ENCODE results near the gene SFXN3. TPM values are rescaled to one million over a fixed set of nuclear protein-coding genes. Genes with fewer than 3 reads are reported as not detected.
A peak's percentile ranks its signal among the peaks of the same experiment; 100 is the strongest.

Gene SFXN3
- total RNA-seq, 1 donor from 2014 or later, result 17.1 TPM

GRCh38 chr10:101038484-101038883 lies 7.5 kb downstream of the SFXN3 start:
- no peak overlapping the region for H3K27ac Mint-ChIP-seq
- H3K27me3 Mint-ChIP-seq (ENCODE audit: low read depth), result no peaks in the 10 kb centered on the region
- DNase-seq (ENCODE audit: low spot score in 2 of 2, unreplicated experiment in 2 of 2), result no peak
- no peak for TF ChIP-seq CTCF (IDR thresholded peaks at IDR 0.05; ENCODE audit: unreplicated experiment)
- H3K36me3 Mint-ChIP-seq, result peaks cover 9% of the 10 kb centered on the region
- no peaks in the 10 kb centered on the region for H3K9me3 Mint-ChIP-seq
- H3K4me1 Mint-ChIP-seq, result peaks cover 23% of the 10 kb centered on the region
- no peak overlapping the region for H3K4me3 Mint-ChIP-seq

GRCh38 chr10:101040061-101040460 lies 9.0 kb downstream of the SFXN3 start:
- Mint-ChIP-seq H3K27me3 (ENCODE audit: low read depth) (no peaks in the 10 kb centered on the region), H3K4me3 (no peak overlapping the region), H3K9me3 (no peaks in the 10 kb centered on the region), H3K36me3 (peaks cover 9% of the 10 kb centered on the region), H3K27ac (no peak overlapping the region), H3K4me1 (peaks cover 23% of the 10 kb centered on the region)
- DNase-seq (ENCODE audit: low spot score in 2 of 2, unreplicated experiment in 2 of 2), result no peak
- TF ChIP-seq CTCF (IDR thresholded peaks at IDR 0.05; ENCODE audit: unreplicated experiment), result no peak

- Mint-ChIP-seq H3K4me3 (no peak overlapping the region), H3K4me1 (peaks cover 23% of the 10 kb centered on the region), H3K27ac (no peak overlapping the region), H3K9me3 (no peaks in the 10 kb centered on the region), H3K27me3 (ENCODE audit: low read depth) (peaks cover 5% of the 10 kb centered on the region), H3K36me3 (peaks cover 9% of the 10 kb centered on the region)
- TF ChIP-seq CTCF (IDR thresholded peaks at IDR 0.05; ENCODE audit: unreplicated experiment), result no peak
- no peak for DNase-seq (ENCODE audit: low spot score in 2 of 2, unreplicated experiment in 2 of 2)
These were observed 9.8 kb downstream of the SFXN3 start for GRCh38 chr10:101040851-101041250.

GRCh38 chr10:101041252-101041761 lies 10.3 kb downstream of the SFXN3 start:
- H3K4me3 Mint-ChIP-seq, result peak overlapping the region; percentile 92
- H3K27me3 Mint-ChIP-seq (ENCODE audit: low read depth), result peaks cover 9% of the 10 kb centered on the region
- H3K27ac Mint-ChIP-seq, result no peak overlapping the region

GRCh38 chr10:101042118-101042517 lies 11.1 kb downstream of the SFXN3 start:
- DNase-seq (ENCODE audit: low spot score in 2 of 2, unreplicated experiment in 2 of 2), result no peak
- Mint-ChIP-seq H3K4me3 (peak overlapping the region; percentile 92), H3K4me1 (peaks cover 32% of the 10 kb centered on the region), H3K27me3 (ENCODE audit: low read depth) (peaks cover 17% of the 10 kb centered on the region), H3K27ac (peak overlapping the region; percentile 98), H3K36me3 (peaks cover 9% of the 10 kb centered on the region), H3K9me3 (no peaks in the 10 kb centered on the region)
- TF ChIP-seq CTCF (IDR thresholded peaks at IDR 0.05; ENCODE audit: unreplicated experiment), result no peak

More at GRCh38 chr10:101041252-101041761, 10.3 kb downstream of the SFXN3 start:
- Mint-ChIP-seq H3K4me1 (peaks cover 24% of the 10 kb centered on the region), H3K9me3 (no peaks in the 10 kb centered on the region), H3K36me3 (peaks cover 9% of the 10 kb centered on the region)
- peak in 1 of 2 experiments; percentile 80 for DNase-seq (ENCODE audit: low spot score in 2 of 2, unreplicated experiment in 2 of 2)
- peak; percentile 56 for TF ChIP-seq CTCF (IDR thresholded peaks at IDR 0.05; ENCODE audit: unreplicated experiment)
